Measurements from ENCODE around the gene ABR. TPM values are rescaled to one million over a fixed set of nuclear protein-coding genes. Genes with fewer than 3 reads are reported as not detected.
A peak's percentile ranks its signal among the peaks of the same experiment; 100 is the strongest.

ABR gene
- total and polyA plus RNA-seq, 2 of the 13 experiments (the other 11 are each of a cell fraction or from before 2014, with no cell fraction given), result 12.4 to 40.4 TPM

DNA sequence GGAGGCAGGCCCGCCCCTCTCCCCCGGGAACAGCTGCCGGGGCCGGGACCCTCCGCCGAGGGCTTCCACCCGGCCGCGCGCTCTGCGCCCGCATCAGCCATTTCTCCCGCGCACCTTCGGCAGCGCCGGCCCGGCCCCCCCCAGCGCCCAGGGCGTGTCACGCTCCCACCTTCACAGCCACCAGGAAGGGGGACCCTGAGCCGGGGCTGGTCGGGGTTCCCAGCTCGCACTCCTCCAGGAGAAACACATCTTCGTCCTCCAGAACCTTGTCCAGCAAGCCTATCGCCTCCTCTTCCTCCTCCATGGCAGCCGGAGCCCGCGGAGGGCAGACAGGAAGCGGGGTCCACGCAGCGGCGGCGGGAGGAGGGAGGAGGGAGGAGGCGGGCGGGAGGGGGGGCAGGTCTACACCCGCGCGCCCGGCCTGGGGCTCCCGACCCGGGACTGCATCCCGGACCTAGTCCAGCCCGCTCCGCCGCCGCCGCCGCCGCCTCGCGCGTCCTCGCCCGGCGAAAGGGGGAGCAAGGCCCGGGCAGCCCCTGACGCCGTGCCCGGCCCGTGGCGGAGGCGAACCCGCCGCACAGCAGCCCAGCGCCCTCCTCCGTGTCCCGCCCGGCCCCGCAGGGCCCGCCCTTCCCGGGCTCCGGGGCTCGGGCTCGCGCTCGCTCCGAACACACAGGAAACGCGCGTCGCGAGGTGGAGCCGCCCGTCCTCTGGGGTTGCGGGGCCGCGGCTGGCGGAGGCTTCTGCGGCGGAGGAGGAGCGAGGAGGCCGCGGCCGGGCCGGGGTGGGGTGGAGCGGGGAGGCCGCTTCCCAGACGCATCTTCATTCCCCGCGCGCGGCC, 70.8 kb downstream of the ABR start (continued):
- TF ChIP-seq, protein P1, sequence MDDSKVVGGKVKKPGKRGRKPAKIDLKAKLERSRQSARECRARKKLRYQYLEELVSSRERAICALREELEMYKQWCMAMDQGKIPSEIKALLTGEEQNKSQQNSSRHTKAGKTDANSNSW (CRISPR knock-in tag; IDR thresholded peaks at IDR 0.05; ENCODE audit: borderline replicate concordance), result no peak
- TF ChIP-seq ZNF776 (CRISPR knock-in tag; IDR thresholded peaks at IDR 0.05) (peak; percentile 29; the same call in 1 of the 2 replicates), ZFX (CRISPR knock-in tag; IDR thresholded peaks at IDR 0.05; ENCODE audit: low read depth) (peak; percentile 73), ZSCAN31 (CRISPR knock-in tag; IDR thresholded peaks at IDR 0.05; ENCODE audit: low read depth) (0 out of 2 replicates have a peak, but pooled peaks have one; percentile 26), RBM39 (IDR thresholded peaks at IDR 0.05; ENCODE audit: low read depth, low read length, poor library complexity, severe bottlenecking) (no peak), REL (CRISPR knock-in tag; conservative IDR thresholded peaks at IDR 0.05) (peak; percentile 38; the same call in 1 of the 2 replicates), ZNF430 (CRISPR knock-in tag; IDR thresholded peaks at IDR 0.05) (0 out of 2 replicates have a peak, but pooled peaks have one; percentile 32), POLR2G (IDR thresholded peaks at IDR 0.05; ENCODE audit: low read depth, low read length) (peak; percentile 70), XRCC5 (optimal IDR thresholded peaks at IDR 0.05; ENCODE audit: low read length) (peak; percentile 11)
- TF ChIP-seq, protein P2, sequence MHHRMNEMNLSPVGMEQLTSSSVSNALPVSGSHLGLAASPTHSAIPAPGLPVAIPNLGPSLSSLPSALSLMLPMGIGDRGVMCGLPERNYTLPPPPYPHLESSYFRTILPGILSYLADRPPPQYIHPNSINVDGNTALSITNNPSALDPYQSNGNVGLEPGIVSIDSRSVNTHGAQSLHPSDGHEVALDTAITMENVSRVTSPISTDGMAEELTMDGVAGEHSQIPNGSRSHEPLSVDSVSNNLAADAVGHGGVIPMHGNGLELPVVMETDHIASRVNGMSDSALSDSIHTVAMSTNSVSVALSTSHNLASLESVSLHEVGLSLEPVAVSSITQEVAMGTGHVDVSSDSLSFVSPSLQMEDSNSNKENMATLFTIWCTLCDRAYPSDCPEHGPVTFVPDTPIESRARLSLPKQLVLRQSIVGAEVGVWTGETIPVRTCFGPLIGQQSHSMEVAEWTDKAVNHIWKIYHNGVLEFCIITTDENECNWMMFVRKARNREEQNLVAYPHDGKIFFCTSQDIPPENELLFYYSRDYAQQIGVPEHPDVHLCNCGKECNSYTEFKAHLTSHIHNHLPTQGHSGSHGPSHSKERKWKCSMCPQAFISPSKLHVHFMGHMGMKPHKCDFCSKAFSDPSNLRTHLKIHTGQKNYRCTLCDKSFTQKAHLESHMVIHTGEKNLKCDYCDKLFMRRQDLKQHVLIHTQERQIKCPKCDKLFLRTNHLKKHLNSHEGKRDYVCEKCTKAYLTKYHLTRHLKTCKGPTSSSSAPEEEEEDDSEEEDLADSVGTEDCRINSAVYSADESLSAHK (CRISPR knock-in tag; IDR thresholded peaks at IDR 0.05; ENCODE audit: borderline replicate concordance), result no peak
- TF ChIP-seq, protein P3, sequence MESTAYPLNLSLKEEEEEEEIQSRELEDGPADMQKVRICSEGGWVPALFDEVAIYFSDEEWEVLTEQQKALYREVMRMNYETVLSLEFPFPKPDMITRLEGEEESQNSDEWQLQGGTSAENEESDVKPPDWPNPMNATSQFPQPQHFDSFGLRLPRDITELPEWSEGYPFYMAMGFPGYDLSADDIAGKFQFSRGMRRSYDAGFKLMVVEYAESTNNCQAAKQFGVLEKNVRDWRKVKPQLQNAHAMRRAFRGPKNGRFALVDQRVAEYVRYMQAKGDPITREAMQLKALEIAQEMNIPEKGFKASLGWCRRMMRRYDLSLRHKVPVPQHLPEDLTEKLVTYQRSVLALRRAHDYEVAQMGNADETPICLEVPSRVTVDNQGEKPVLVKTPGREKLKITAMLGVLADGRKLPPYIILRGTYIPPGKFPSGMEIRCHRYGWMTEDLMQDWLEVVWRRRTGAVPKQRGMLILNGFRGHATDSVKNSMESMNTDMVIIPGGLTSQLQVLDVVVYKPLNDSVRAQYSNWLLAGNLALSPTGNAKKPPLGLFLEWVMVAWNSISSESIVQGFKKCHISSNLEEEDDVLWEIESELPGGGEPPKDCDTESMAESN (CRISPR knock-in tag; conservative IDR thresholded peaks at IDR 0.05), result 0 out of 2 replicates have a peak, but pooled peaks have one; percentile 37
- TF ChIP-seq, protein P4, sequence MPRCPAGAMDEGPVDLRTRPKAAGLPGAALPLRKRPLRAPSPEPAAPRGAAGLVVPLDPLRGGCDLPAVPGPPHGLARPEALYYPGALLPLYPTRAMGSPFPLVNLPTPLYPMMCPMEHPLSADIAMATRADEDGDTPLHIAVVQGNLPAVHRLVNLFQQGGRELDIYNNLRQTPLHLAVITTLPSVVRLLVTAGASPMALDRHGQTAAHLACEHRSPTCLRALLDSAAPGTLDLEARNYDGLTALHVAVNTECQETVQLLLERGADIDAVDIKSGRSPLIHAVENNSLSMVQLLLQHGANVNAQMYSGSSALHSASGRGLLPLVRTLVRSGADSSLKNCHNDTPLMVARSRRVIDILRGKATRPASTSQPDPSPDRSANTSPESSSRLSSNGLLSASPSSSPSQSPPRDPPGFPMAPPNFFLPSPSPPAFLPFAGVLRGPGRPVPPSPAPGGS (CRISPR knock-in tag; IDR thresholded peaks at IDR 0.05), result 0 out of 2 replicates have a peak, but pooled peaks have one; percentile 14
- TF ChIP-seq, protein P5, sequence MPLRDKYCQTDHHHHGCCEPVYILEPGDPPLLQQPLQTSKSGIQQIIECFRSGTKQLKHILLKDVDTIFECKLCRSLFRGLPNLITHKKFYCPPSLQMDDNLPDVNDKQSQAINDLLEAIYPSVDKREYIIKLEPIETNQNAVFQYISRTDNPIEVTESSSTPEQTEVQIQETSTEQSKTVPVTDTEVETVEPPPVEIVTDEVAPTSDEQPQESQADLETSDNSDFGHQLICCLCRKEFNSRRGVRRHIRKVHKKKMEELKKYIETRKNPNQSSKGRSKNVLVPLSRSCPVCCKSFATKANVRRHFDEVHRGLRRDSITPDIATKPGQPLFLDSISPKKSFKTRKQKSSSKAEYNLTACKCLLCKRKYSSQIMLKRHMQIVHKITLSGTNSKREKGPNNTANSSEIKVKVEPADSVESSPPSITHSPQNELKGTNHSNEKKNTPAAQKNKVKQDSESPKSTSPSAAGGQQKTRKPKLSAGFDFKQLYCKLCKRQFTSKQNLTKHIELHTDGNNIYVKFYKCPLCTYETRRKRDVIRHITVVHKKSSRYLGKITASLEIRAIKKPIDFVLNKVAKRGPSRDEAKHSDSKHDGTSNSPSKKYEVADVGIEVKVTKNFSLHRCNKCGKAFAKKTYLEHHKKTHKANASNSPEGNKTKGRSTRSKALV (CRISPR knock-in tag; IDR thresholded peaks at IDR 0.05), result peak; percentile 48; the same call in 1 of the 2 replicates
